K562 (cell line): ENCODE results near the gene C4BPB. TPM values are rescaled to one million over a fixed set of nuclear protein-coding genes. Genes with fewer than 3 reads are reported as not detected.

ENCODE experiments used
- CBFB ChIP-seq: sonication (generic); formaldehyde crosslinking; IDR thresholded peaks from 2 replicates; pipeline ENCODE4 v1.4.0; 2020; ENCODE audit warnings: mild to moderate bottlenecking, missing genetic modification reagents
- CHAMP1 ChIP-seq: fragments of 450-650 bp; IDR thresholded peaks from 2 replicates; pipeline ENCODE4 v1.6.1; 2016; ENCODE audit warnings: mild to moderate bottlenecking
- ELF4 ChIP-seq: fragments of 450-650 bp; formaldehyde crosslinking; IDR thresholded peaks from 2 replicates; pipeline ENCODE4 v1.4.0; 2022; ENCODE audit warnings: missing genetic modification characterization
- ID3 ChIP-seq, 2 experiments: fragments of 250-450 bp in 1 of 2; fragments of 450-650 bp in 1 of 2; sonication (Bioruptor Pico) in 1 of 2; IDR thresholded peaks; 2 replicates each; pipeline versions ENCODE4 v1.6.1 to v1.8.0; 2016 to 2021; ENCODE audit warnings: mild to moderate bottlenecking in 2 of 2, moderate library complexity in 2 of 2, missing compliant biosample characterization in 1 of 2, missing genetic modification characterization in 1 of 2
- MAX ChIP-seq: sonication (generic); formaldehyde crosslinking; IDR thresholded peaks from 2 replicates; pipeline ENCODE4 v1.9.0; 2022; ENCODE audit warnings: mild to moderate bottlenecking, missing genetic modification reagents
- SMAD3 ChIP-seq: fragments of 450-650 bp; formaldehyde crosslinking; conservative IDR thresholded peaks from 2 replicates; pipeline ENCODE4 v1.4.0; 2020; ENCODE audit warnings: mild to moderate bottlenecking
- SMARCA4 ChIP-seq: fragments of 450-650 bp; IDR thresholded peaks from 2 replicates; pipeline ENCODE4 v1.6.1; 2016
- TCF3 ChIP-seq: sonication (generic); formaldehyde crosslinking; IDR thresholded peaks from 2 replicates; pipeline ENCODE4 v1.4.0; 2020; ENCODE audit warnings: mild to moderate bottlenecking, missing genetic modification reagents
- TEAD2 ChIP-seq: fragments of 450-650 bp; IDR thresholded peaks from 2 replicates; pipeline ENCODE4 v1.6.1; 2016; ENCODE audit warnings: missing genetic modification characterization, control low read depth, missing compliant biosample characterization
- TGIF2 ChIP-seq: sonication (generic); formaldehyde crosslinking; IDR thresholded peaks from 2 replicates; pipeline ENCODE4 v1.8.1; 2022; ENCODE audit warnings: mild to moderate bottlenecking, missing genetic modification reagents, moderate library complexity
- U2AF1 ChIP-seq: fragments of 200-400 bp; formaldehyde crosslinking; optimal IDR thresholded peaks from 2 replicates; pipeline ENCODE3; 2017; ENCODE audit warnings: mild to moderate bottlenecking, low read depth, low read length, moderate library complexity
- USF2 ChIP-seq: sonication (generic); formaldehyde crosslinking; IDR thresholded peaks from 2 replicates; pipeline ENCODE4 v1.5.0; 2020; ENCODE audit warnings: missing genetic modification reagents
- ZBTB49 ChIP-seq: sonication (generic); formaldehyde crosslinking; IDR thresholded peaks from 2 replicates; pipeline ENCODE4 v1.8.0; 2022; ENCODE audit warnings: missing genetic modification reagents, mild to moderate bottlenecking, borderline replicate concordance
- ZNF197 ChIP-seq: fragments of 200-800 bp; sonication (Bioruptor generic); IDR thresholded peaks from 2 replicates; pipeline ENCODE4 v1.6.1; 2016; ENCODE audit warnings: low read depth, missing genetic modification characterization, missing compliant biosample characterization
- ZNF263 ChIP-seq: sonication (generic); formaldehyde crosslinking; IDR thresholded peaks from 2 replicates; pipeline ENCODE4 v1.8.0; 2022; ENCODE audit warnings: mild to moderate bottlenecking, missing genetic modification reagents, borderline replicate concordance
- ZNF444 ChIP-seq: fragments of 250-450 bp; sonication (Bioruptor Pico); IDR thresholded peaks from 2 replicates; pipeline ENCODE4 v1.4.0; 2020; ENCODE audit warnings: mild to moderate bottlenecking, moderate library complexity
- ZNF592 ChIP-seq: fragments of 450-650 bp; IDR thresholded peaks from 2 replicates; pipeline ENCODE4 v1.6.1; 2017; ENCODE audit warnings: antibody characterized with exemption, mild to moderate bottlenecking
- polyA plus RNA-seq, 8 experiments: library from polyadenylated mRNA; depleted of rRNA in 4 of 8; stranded (reverse) in 5 of 8; unstranded in 3 of 8; fragments of >200 nt; fragmentation: Nextera tagmentation in 2 of 8; fragmentation: Illumina TruSeq in 1 of 8; extraction: Ambion mirVana in 2 of 8; extraction: Trizol in 1 of 8; gene quantifications; 2 replicates each; pipeline versions ENCODE4 v1.2.1 to v1.2.3, GENCODE V29; 2011 to 2014; ENCODE audit warnings: inconsistent platforms in 1 of 8, missing spikeins in 1 of 8
- total RNA-seq, 7 experiments: library from RNA; depleted of rRNA in 6 of 7; stranded (reverse); fragments of >200 nt in 6 of 7; fragmentation: Illumina TruSeq in 2 of 7; extraction: Trizol in 2 of 7; gene quantifications; 2 replicates each; pipeline versions ENCODE4 v1.2.1 to v1.2.3, GENCODE V29; 2011 to 2021; ENCODE audit warnings: low replicate concordance in 1 of 7

Gene C4BPB
- total and polyA plus RNA-seq, 9 of the 15 experiments (the other 6 are each of a cell fraction or from before 2014, with no cell fraction given) = not detected

GRCh38 chr1:207084701-207085180 is 3.9 kb upstream of the C4BPB start (continued):
- TF ChIP-seq MAX (peak; percentile 49), ZNF444 (CRISPR knock-in tag) (0 out of 2 replicates have a peak, but pooled peaks have one; percentile 40), SMAD3 (CRISPR knock-in tag) (0 out of 2 replicates have a peak, but pooled peaks have one; percentile 3), TCF3 (CRISPR knock-in tag) (peak; percentile 90), ZNF592 (peak; percentile 57; the same call in 1 of the 2 replicates), ZNF263 (peak; percentile 51; the same call in 1 of the 2 replicates), ELF4 (CRISPR knock-in tag) (peak; percentile 48; the same call in 1 of the 2 replicates), CBFB (CRISPR knock-in tag) (peak; percentile 91; the same call in 1 of the 2 replicates), ID3 (CRISPR knock-in tag; IDR thresholded peaks at IDR 0.05) (no peak), ID3 (tag; IDR thresholded peaks at IDR 0.05) (peak; percentile 42; the same call in 1 of the 2 replicates), TGIF2 (CRISPR knock-in tag) (no peak), CHAMP1 (peak; percentile 81), USF2 (CRISPR knock-in tag) (no peak), TEAD2 (tag) (peak; percentile 3; the same call in 1 of the 2 replicates), ZNF197 (CRISPR knock-in tag) (0 out of 2 replicates have a peak, but pooled peaks have one; percentile 40), U2AF1 (no peak), SMARCA4 (peak; percentile 85), ZBTB49 (CRISPR knock-in tag) (no peak)
